K562 (cell line): ENCODE results near the gene DAPK2. TPM values are rescaled to one million over a fixed set of nuclear protein-coding genes. Genes with fewer than 3 reads are reported as not detected.

ENCODE experiments used
- ARID1B ChIP-seq: fragments of 450-650 bp; IDR thresholded peaks from 2 replicates; pipeline ENCODE4 v1.6.1; 2016; ENCODE audit warnings: antibody characterized with exemption, mild to moderate bottlenecking, inconsistent platforms
- ATF4 ChIP-seq: fragments of 450-650 bp; formaldehyde crosslinking; IDR thresholded peaks from 2 replicates; pipeline ENCODE4 v1.4.0; 2022; ENCODE audit warnings: mild to moderate bottlenecking, moderate library complexity
- BRD9 ChIP-seq: fragments of 450-650 bp; IDR thresholded peaks from 2 replicates; pipeline ENCODE4 v1.6.1; 2018; ENCODE audit warnings: low read depth; ENCODE audit not compliant: partially characterized antibody
- CHD7 ChIP-seq: fragments of 200-600 bp; sonication (generic); IDR thresholded peaks from one replicate; pipeline ENCODE4 v1.6.1; 2012; ENCODE audit warnings: mild to moderate bottlenecking, low read depth, low read length, inconsistent platforms
- CSDE1 ChIP-seq, 2 experiments: fragments of 450-650 bp; IDR thresholded peaks; 2 replicates each; pipeline ENCODE4 v1.6.1; 2016; ENCODE audit warnings: mild to moderate bottlenecking in 1 of 2
- GATAD2A ChIP-seq: fragments of 450-650 bp; IDR thresholded peaks from 2 replicates; pipeline ENCODE4 v1.6.1; 2017
- MEF2D ChIP-seq: conservative IDR thresholded peaks from 2 replicates; pipeline ENCODE4 v1.6.1; 2016; ENCODE audit warnings: low read depth, missing genetic modification characterization, missing compliant biosample characterization
- POLR2B ChIP-seq: fragments of 450-650 bp; IDR thresholded peaks from 2 replicates; pipeline ENCODE4 v1.6.1; 2018; ENCODE audit warnings: low read depth; ENCODE audit not compliant: partially characterized antibody
- PTRF ChIP-seq: fragments of 450-650 bp; IDR thresholded peaks from 2 replicates; pipeline ENCODE4 v1.6.1; 2016; ENCODE audit warnings: mild to moderate bottlenecking, missing genetic modification characterization, missing compliant biosample characterization
- SIRT6 ChIP-seq: IDR thresholded peaks from one replicate; pipeline ENCODE4 v1.6.1; 2012; ENCODE audit warnings: low read depth, mild to moderate bottlenecking, control low read depth, inconsistent platforms, low read length, moderate library complexity
- STAT5B ChIP-seq: fragments of 250-450 bp; sonication (Bioruptor Pico); IDR thresholded peaks from 2 replicates; pipeline ENCODE4 v1.8.0; 2021; ENCODE audit warnings: mild to moderate bottlenecking, inconsistent platforms
- WHSC1 ChIP-seq: IDR thresholded peaks from one replicate; pipeline ENCODE4 v1.6.1; 2012; ENCODE audit warnings: low read length, control low read depth, inconsistent platforms
- ZNF717 ChIP-seq: fragments of 250-450 bp; sonication (Bioruptor Pico); IDR thresholded peaks from 2 replicates; pipeline ENCODE4 v1.5.0; 2021
- ZNF76 ChIP-seq: fragments of 250-450 bp; sonication (Bioruptor Pico); IDR thresholded peaks from 2 replicates; pipeline ENCODE4 v1.4.0; 2020; ENCODE audit warnings: mild to moderate bottlenecking, moderate library complexity, borderline replicate concordance
- polyA plus RNA-seq, 8 experiments: library from polyadenylated mRNA; depleted of rRNA in 4 of 8; stranded (reverse) in 5 of 8; unstranded in 3 of 8; fragments of >200 nt; fragmentation: Nextera tagmentation in 2 of 8; fragmentation: Illumina TruSeq in 1 of 8; extraction: Ambion mirVana in 2 of 8; extraction: Trizol in 1 of 8; gene quantifications; 2 replicates each; pipeline versions ENCODE4 v1.2.1 to v1.2.3, GENCODE V29; 2011 to 2014; ENCODE audit warnings: inconsistent platforms in 1 of 8, missing spikeins in 1 of 8
- total RNA-seq, 7 experiments: library from RNA; depleted of rRNA in 6 of 7; stranded (reverse); fragments of >200 nt in 6 of 7; fragmentation: Illumina TruSeq in 2 of 7; extraction: Trizol in 2 of 7; gene quantifications; 2 replicates each; pipeline versions ENCODE4 v1.2.1 to v1.2.3, GENCODE V29; 2011 to 2021; ENCODE audit warnings: low replicate concordance in 1 of 7
- TF ChIP-seq, protein P1 (sequence below): fragments of 450-650 bp; formaldehyde crosslinking; IDR thresholded peaks from 2 replicates; pipeline ENCODE4 v1.4.0; 2022; ENCODE audit warnings: missing genetic modification characterization

The DAPK2 gene
- total and polyA plus RNA-seq, 9 of the 15 experiments (the other 6 are each of a cell fraction or from before 2014, with no cell fraction given) = 0.14 to 5.2 (median 2.2) TPM

DNA sequence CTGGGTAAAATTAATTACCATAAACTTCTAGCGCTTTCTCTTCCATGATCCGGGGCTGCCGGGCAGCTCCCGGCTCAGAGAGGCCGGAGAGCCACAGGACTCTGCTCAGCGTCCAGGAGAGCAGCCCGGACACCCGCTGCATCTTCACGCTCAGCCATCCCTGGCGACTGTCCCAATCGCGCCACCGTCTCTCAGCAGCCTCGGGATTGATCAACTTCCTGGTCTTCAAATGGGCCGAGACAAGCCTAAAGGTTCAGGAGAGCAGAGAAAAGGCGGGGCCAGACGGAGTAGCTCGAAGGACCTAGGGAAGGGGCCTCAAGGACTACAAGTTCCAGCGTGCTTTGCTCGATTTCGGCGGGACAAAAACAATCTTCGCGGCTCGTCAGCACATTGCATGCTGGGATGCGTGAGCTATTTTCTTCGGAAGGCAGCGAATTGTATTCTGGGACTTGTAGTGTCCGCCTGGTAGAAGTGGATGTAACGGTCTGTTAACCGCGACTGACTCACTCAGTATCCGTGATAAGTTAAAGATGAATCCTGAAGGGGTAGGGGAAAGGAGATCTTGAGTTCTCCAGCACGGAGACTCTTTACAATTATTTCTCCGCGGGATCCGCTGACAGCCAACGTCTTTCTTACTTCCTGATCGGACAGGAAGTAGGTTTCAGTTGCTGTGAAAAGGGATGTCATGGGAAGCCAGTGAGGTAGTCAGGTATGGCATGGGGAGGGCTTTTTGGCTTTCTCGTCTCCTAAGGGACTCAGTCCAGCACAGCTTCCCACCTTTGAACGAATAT, 47.5 kb upstream of the DAPK2 start, which contains the start of gene CIAO2A (continued):
- no peak for TF ChIP-seq CHD7
- peak; percentile 56; the same call in 1 of the 2 replicates for TF ChIP-seq MEF2D
- peak; percentile 79 for TF ChIP-seq POLR2B
- TF ChIP-seq PTRF (tag) = no peak
- no peak for TF ChIP-seq SIRT6
- TF ChIP-seq, protein P1, sequence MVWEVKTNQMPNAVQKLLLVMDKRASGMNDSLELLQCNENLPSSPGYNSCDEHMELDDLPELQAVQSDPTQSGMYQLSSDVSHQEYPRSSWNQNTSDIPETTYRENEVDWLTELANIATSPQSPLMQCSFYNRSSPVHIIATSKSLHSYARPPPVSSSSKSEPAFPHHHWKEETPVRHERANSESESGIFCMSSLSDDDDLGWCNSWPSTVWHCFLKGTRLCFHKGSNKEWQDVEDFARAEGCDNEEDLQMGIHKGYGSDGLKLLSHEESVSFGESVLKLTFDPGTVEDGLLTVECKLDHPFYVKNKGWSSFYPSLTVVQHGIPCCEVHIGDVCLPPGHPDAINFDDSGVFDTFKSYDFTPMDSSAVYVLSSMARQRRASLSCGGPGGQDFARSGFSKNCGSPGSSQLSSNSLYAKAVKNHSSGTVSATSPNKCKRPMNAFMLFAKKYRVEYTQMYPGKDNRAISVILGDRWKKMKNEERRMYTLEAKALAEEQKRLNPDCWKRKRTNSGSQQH (CRISPR knock-in tag) = no peak
- TF ChIP-seq ATF4 = no peak
- peak; percentile 21 for TF ChIP-seq BRD9
- no peak for TF ChIP-seq STAT5B (CRISPR knock-in tag)
- no peak for TF ChIP-seq ZNF76 (CRISPR knock-in tag)
- TF ChIP-seq ZNF717 = no peak
- no peak for TF ChIP-seq WHSC1
- no peak for TF ChIP-seq GATAD2A
- TF ChIP-seq CSDE1 (IDR thresholded peaks at IDR 0.05) = no peak
- no peak; the same call in 1 of the 2 replicates for TF ChIP-seq ARID1B
